Natural killer cell (primary cell): ENCODE results near the gene PIGU. TPM values are rescaled to one million over a fixed set of nuclear protein-coding genes. Genes with fewer than 3 reads are reported as not detected.
A peak's percentile ranks its signal among the peaks of the same experiment; 100 is the strongest.

Experiments
- ATAC-seq, 3 donors: fragments of 150-1000 bp in 2 of 3; fragments of 200-7000 bp in 1 of 3; cut with Tn5 transposase; 1 replicate in 1 of 3; 2 replicates in 2 of 3; pipeline ENCODE4 v1.10.0; 2021; ENCODE audit warnings: mild to moderate bottlenecking in 2 of 3, moderate library complexity in 2 of 3
- DNase-seq, 2 donors: peaks; one replicate each; pipeline versions ENCODE4 v3.0.0 to v3.0.0-alpha.2; 2013 to 2021; ENCODE audit warnings: mixed read lengths in 1 of 2
- H3K27ac ChIP-seq: one replicate; pipeline ENCODE4 v1.5.1; 2013; ENCODE audit warnings: mild to moderate bottlenecking, low read length
- H3K27me3 ChIP-seq: one replicate; pipeline ENCODE4 v1.6.1; 2013; ENCODE audit warnings: low read length; ENCODE audit not compliant: control insufficient read depth, insufficient read depth
- H3K36me3 ChIP-seq: one replicate; pipeline ENCODE4 v1.6.1; 2013; ENCODE audit warnings: low read length; ENCODE audit not compliant: control insufficient read depth, insufficient read depth
- H3K4me1 ChIP-seq: one replicate; pipeline ENCODE4 v1.6.1; 2013; ENCODE audit warnings: low read length; ENCODE audit not compliant: control insufficient read depth, insufficient read depth
- H3K4me3 ChIP-seq: one replicate; pipeline ENCODE4 v1.5.1; 2013; ENCODE audit warnings: low read length
- H3K9me3 ChIP-seq: one replicate; pipeline ENCODE4 v1.6.1; 2013; ENCODE audit warnings: low read length; ENCODE audit not compliant: control insufficient read depth, insufficient read depth
- H3K27ac Mint-ChIP-seq, 2 donors: one replicate each; pipeline ENCODE4 v1.8.0; 2022; ENCODE audit warnings: mild to moderate bottlenecking in 2 of 2, mixed read lengths in 2 of 2, moderate library complexity in 1 of 2
- H3K27me3 Mint-ChIP-seq, 2 donors: one replicate each; pipeline ENCODE4 v1.8.0; 2022; ENCODE audit warnings: low read depth in 2 of 2, mixed read lengths in 2 of 2
- H3K36me3 Mint-ChIP-seq: one replicate; pipeline ENCODE4 v1.8.0; 2022; ENCODE audit warnings: mixed read lengths
- H3K4me1 Mint-ChIP-seq, 2 donors: one replicate each; pipeline ENCODE4 v1.8.0; 2022; ENCODE audit warnings: mixed read lengths in 2 of 2
- H3K4me3 Mint-ChIP-seq: one replicate; pipeline ENCODE4 v1.8.0; 2022; ENCODE audit warnings: mild to moderate bottlenecking, moderate library complexity, mixed read lengths
- H3K9me3 Mint-ChIP-seq, 2 donors: one replicate each; pipeline ENCODE4 v1.8.0; 2022; ENCODE audit warnings: mixed read lengths in 2 of 2
- CTCF ChIP-seq: fragments of 200-600 bp; IDR thresholded peaks from one replicate; pipeline ENCODE4 v1.8.0; 2022; ENCODE audit warnings: antibody characterized with exemption
- WGBS: methylation state at CpG from one replicate; pipeline ENCODE4 v1.1.7; 2013; ENCODE audit warnings: missing lambda C conversion rate; ENCODE audit not compliant: insufficient coverage; 5-methylcytosine and 5-hydroxymethylcytosine counted together
- intact Hi-C: fragments of 100-400 bp; cut with micrococcal nuclease; formaldehyde crosslinking; loops from one replicate; pipeline ENCODE4 v1.14.2; 2022
- total RNA-seq, 4 donors: library from RNA; stranded (reverse); fragments of 120-200 nt in 1 of 4; gene quantifications; one replicate each; pipeline versions ENCODE4 v1.2.3 to v1.2.4, GENCODE V29; 2013 to 2022

Gene PIGU
- total RNA-seq, 3 donors from 2014 or later (not counting 1 experiment from before 2014, with no cell fraction given) = 7.0 to 11.1 (median 8.2) TPM

DNA sequence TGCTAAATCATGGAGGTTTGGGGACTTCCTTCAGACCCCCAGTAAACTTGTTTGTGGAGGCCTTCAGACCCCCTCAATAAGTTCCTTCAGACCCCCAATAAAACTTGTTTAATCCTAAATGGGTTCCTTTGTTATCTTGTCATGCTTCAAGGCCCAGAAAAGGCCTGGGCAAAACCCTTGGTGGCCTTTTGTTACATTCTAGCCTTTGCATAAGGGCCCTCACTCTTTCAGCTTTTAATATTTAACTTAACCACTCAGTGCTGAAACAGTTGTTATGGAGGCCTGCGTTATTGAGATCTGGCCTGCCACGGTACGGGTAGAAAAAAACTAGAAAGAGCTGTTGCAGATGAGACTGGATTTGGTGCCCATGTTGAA, 165.0 kb downstream of the PIGU start:
- H3K27ac ChIP-seq = no peak overlapping the region
- 100% methylated on average over 3 of the region's 3 CpGs for WGBS
- Mint-ChIP-seq H3K36me3 (no peaks in the 10 kb centered on the region), H3K4me3 (no peak overlapping the region), H3K9me3 (no peaks in the 10 kb centered on the region), H3K27me3 (no peaks in the 10 kb centered on the region), H3K27ac (peak overlapping the region; percentile 76 to 94), H3K4me1 (peaks cover 33 to 47% of the 10 kb centered on the region in 2 donors)
- peaks cover 35% of the 10 kb centered on the region for H3K36me3 ChIP-seq
- H3K27me3 ChIP-seq = no peaks in the 10 kb centered on the region
- ATAC-seq = no peak
- TF ChIP-seq CTCF = no peak
- H3K9me3 ChIP-seq = no peaks in the 10 kb centered on the region
- no peak overlapping the region for H3K4me3 ChIP-seq
- no peak for DNase-seq
- intact Hi-C loops = no loop called here
- H3K4me1 ChIP-seq = peaks cover 16% of the 10 kb centered on the region

GRCh38 chr20:34510575-34510974, 166.3 kb downstream of the PIGU start:
- H3K4me3 Mint-ChIP-seq = no peak overlapping the region
- H3K9me3 Mint-ChIP-seq = no peaks in the 10 kb centered on the region
- H3K27ac Mint-ChIP-seq = peak overlapping the region in 1 of 2 donors; percentile 53
- ATAC-seq (no peak), DNase-seq (no peak)
- Histone ChIP-seq H3K27ac (no peak overlapping the region), H3K27me3 (no peaks in the 10 kb centered on the region), H3K9me3 (no peaks in the 10 kb centered on the region), H3K36me3 (peaks cover 47% of the 10 kb centered on the region), H3K4me3 (no peak overlapping the region), H3K4me1 (peaks cover 10% of the 10 kb centered on the region)
- no peak for TF ChIP-seq CTCF
- intact Hi-C loops = no loop called here
- H3K36me3 Mint-ChIP-seq = no peaks in the 10 kb centered on the region
- peaks cover 22 to 40% of the 10 kb centered on the region in 2 donors for H3K4me1 Mint-ChIP-seq
- H3K27me3 Mint-ChIP-seq = no peaks in the 10 kb centered on the region
- 100% methylated on average over 1 of the region's 1 CpG for WGBS

Other genes with a start within 250 kb of the PIGU start
- gene DYNLRB1, start 160.7 kb downstream of the PIGU start, total RNA-seq = 10 to 100 TPM; 58.7 to 65.5 (median 61.4) TPM
- 10 to 100 TPM; 12.7 to 20.4 (median 19.8) TPM for gene MAP1LC3A, start 118.4 kb downstream of the PIGU start, total RNA-seq
- 10 to 100 TPM; 30.7 to 56.3 (median 35.9) TPM for gene TP53INP2, start 27.3 kb upstream of the PIGU start, total RNA-seq
- gene NCOA6, start 148.6 kb upstream of the PIGU start, total RNA-seq = 10 to 100 TPM; 34.7 to 41.6 (median 37.0) TPM
- 10 to 100 TPM in 2 of 3 donors, 1 to 10 TPM in 1; 7.4 to 12.8 (median 12.1) TPM for gene GGT7, start 195.8 kb upstream of the PIGU start, total RNA-seq
- gene ACSS2, start 199.5 kb upstream of the PIGU start, total RNA-seq = 10 to 100 TPM in 1 of 3 donors, 1 to 10 TPM in 2; 2.4 to 11.4 (median 7.5) TPM